ENCODE results near the gene STT3B. TPM values are rescaled to one million over a fixed set of nuclear protein-coding genes. Genes with fewer than 3 reads are reported as not detected.

Gene STT3B
- total RNA-seq, 4 donors from 2014 or later, result 62.4 to 99.3 (median 69.0) TPM

DNA sequence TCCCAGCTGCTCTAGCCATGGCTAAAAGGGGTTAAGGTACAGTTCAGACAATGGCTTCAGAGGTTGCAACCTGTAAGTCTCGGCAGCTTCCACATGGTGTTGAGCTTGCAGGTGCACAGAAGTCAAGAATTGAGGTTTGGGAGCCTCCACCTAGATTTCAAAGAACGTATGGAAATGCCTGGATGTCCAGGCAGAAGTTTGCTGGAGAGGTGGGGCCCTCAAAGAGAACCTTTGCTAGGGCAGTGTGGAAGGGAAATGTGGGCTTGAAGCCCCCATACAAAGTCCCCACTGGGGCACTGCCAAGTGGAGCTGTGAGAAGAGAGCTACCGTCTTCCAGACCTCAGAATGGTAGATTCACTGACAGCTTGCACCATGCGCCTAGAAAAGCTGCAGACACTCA lies 73.7 kb downstream of the STT3B start:
- no peaks in the 10 kb centered on the region for H3K27me3 ChIP-seq
- no peak for DNase-seq
- peaks cover 0 to 7% of the 10 kb centered on the region in 2 donors for H3K4me1 ChIP-seq
- intact Hi-C loops (cut with DNase I; ENCODE audit: low total_unique reads), result no loop called here
- in situ Hi-C loops (cut with MboI; ENCODE audit: low sequenced_read_pairs in 4 of 4), result no loop called here
- H3K27ac ChIP-seq, result no peak overlapping the region
- ATAC-seq, result no peak
- H3K36me3 ChIP-seq, result no peaks in the 10 kb centered on the region
- peaks cover 0 to 5% (median 0%) of the 10 kb centered on the region in 3 donors for H3K9me3 ChIP-seq
- no peak for TF ChIP-seq POLR2A (IDR thresholded peaks at IDR 0.05)
- TF ChIP-seq, protein P1, sequence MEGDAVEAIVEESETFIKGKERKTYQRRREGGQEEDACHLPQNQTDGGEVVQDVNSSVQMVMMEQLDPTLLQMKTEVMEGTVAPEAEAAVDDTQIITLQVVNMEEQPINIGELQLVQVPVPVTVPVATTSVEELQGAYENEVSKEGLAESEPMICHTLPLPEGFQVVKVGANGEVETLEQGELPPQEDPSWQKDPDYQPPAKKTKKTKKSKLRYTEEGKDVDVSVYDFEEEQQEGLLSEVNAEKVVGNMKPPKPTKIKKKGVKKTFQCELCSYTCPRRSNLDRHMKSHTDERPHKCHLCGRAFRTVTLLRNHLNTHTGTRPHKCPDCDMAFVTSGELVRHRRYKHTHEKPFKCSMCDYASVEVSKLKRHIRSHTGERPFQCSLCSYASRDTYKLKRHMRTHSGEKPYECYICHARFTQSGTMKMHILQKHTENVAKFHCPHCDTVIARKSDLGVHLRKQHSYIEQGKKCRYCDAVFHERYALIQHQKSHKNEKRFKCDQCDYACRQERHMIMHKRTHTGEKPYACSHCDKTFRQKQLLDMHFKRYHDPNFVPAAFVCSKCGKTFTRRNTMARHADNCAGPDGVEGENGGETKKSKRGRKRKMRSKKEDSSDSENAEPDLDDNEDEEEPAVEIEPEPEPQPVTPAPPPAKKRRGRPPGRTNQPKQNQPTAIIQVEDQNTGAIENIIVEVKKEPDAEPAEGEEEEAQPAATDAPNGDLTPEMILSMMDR (IDR thresholded peaks at IDR 0.05 in 4 of 5, conservative IDR thresholded peaks at IDR 0.05 in 1 of 5), result no peak
- no peak overlapping the region for H3K4me3 ChIP-seq

DNA sequence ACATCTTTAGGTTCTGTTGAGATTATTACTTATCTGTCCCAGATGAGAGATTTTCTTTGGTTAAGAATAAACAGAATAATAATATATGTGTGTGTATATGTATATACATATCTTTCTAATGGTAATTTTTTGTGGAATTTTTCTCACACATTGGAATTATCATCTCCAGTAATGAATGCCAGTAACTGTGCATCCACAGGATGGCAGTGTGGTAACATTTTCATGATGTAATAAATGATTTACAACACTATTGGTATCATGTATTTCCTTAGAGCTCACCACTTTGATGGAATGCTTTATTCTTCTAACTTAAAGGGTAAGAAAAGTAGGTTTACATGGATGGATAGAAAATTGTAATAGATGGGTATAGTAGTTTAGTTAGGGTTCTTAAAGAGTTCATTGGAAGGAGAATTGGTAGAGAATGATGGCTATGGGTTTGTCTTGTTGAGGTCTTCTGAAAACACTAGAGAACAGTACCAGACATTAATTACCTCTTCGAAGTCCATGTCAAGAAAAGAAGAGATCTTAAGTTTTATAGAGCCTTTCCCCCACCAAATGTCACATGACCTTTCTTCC lies 78.1 kb downstream of the STT3B start:
- Histone ChIP-seq H3K4me3 (no peak overlapping the region), H3K4me1 (peaks cover 8 to 17% of the 10 kb centered on the region in 2 donors), H3K9me3 (peaks cover 0 to 5% (median 0%) of the 10 kb centered on the region in 3 donors), H3K27me3 (no peaks in the 10 kb centered on the region), H3K36me3 (no peaks in the 10 kb centered on the region), H3K27ac (no peak overlapping the region)
- ATAC-seq (no peak), DNase-seq (no peak)
- in situ Hi-C loops (cut with MboI; ENCODE audit: low sequenced_read_pairs in 4 of 4) (no loop called here), intact Hi-C loops (cut with DNase I; ENCODE audit: low total_unique reads) (no loop called here)
- TF ChIP-seq POLR2A (IDR thresholded peaks at IDR 0.05), result no peak
- TF ChIP-seq, protein P1 (IDR thresholded peaks at IDR 0.05 in 4 of 5, conservative IDR thresholded peaks at IDR 0.05 in 1 of 5), result peak in 4 of 5 experiments; percentile 31 to 40 (median 36)

DNA sequence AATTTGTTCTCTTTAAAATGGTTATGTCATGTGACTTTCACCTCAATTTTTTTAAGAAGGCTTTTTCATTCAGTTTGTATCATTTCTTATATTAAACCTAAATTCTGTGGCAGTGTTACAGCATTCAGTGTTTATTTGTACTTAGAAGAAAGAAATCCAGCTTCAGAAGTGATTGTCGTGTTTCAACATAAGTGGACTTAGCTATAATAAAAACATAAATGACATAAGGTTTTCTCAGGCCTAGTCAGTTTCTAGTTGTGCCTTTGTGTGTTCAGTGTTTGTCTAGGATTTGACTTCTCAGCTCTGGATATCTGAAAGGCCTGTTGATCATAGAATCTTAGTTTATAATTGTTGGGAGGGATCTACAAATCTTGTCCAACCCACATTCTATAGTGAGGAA lies 80.5 kb downstream of the STT3B start:
- Histone ChIP-seq H3K4me3 (no peak overlapping the region), H3K27me3 (no peaks in the 10 kb centered on the region), H3K27ac (peak overlapping the region in 2 of 4 donors; percentile 2 to 4), H3K4me1 (peaks cover 26 to 36% of the 10 kb centered on the region in 2 donors), H3K9me3 (no peaks in the 10 kb centered on the region), H3K36me3 (no peaks in the 10 kb centered on the region)
- TF ChIP-seq, protein P1 (IDR thresholded peaks at IDR 0.05 in 4 of 5, conservative IDR thresholded peaks at IDR 0.05 in 1 of 5), result no peak
- no peak for TF ChIP-seq POLR2A (IDR thresholded peaks at IDR 0.05)
- intact Hi-C loops (cut with DNase I; ENCODE audit: low total_unique reads), result no loop called here
- in situ Hi-C loops (cut with MboI; ENCODE audit: low sequenced_read_pairs in 4 of 4), result no loop called here
- DNase-seq, result no peak
- no peak for ATAC-seq

DNA sequence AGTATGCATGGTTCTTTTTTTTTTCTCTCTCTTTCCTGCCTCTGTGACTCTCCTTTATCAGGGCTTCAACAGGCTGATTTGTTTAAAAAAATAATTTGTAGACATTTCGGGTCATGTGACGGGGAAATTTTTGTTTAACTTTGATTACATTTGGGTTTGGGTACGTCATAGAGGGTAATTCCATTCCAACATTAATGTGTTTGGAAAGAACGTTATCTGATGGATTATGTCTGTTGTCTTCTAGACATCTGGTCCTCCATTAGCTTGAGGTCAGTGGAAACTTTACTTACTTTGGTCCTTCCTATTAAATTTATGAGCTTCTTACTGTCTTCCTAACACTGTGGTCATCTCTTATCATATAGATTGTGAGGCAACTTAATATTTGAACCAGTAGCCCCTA lies 80.9 kb downstream of the STT3B start:
- Histone ChIP-seq H3K36me3 (peaks cover 0 to 2% of the 10 kb centered on the region in 2 donors), H3K4me1 (peaks cover 26 to 36% of the 10 kb centered on the region in 2 donors), H3K27ac (peak overlapping the region in 1 of 4 donors; percentile 4), H3K9me3 (no peaks in the 10 kb centered on the region), H3K27me3 (no peaks in the 10 kb centered on the region), H3K4me3 (no peak overlapping the region)
- ATAC-seq (no peak), DNase-seq (no peak)
- TF ChIP-seq, protein P1 (IDR thresholded peaks at IDR 0.05 in 4 of 5, conservative IDR thresholded peaks at IDR 0.05 in 1 of 5), result no peak
- TF ChIP-seq POLR2A (IDR thresholded peaks at IDR 0.05), result no peak
- in situ Hi-C loops (cut with MboI; ENCODE audit: low sequenced_read_pairs in 4 of 4) (no loop called here), intact Hi-C loops (cut with DNase I; ENCODE audit: low total_unique reads) (no loop called here)
